Measurements from ENCODE around the gene SCN5A.

GRCh38 chr3:38689774-38690173 is 40.3 kb upstream of the SCN5A start:
- no peak for TF ChIP-seq EZH2 (IDR thresholded peaks at IDR 0.05; ENCODE audit: borderline replicate concordance, insufficient read depth, low read depth, low read length, poor library complexity, severe bottlenecking)
- no peak for TF ChIP-seq CTCF (IDR thresholded peaks at IDR 0.05)
